Liver (tissue), 9 donors: Measurements from ENCODE around the gene KDM1B. TPM values are rescaled to one million over a fixed set of nuclear protein-coding genes. Genes with fewer than 3 reads are reported as not detected.
A peak's percentile ranks its signal among the peaks of the same experiment; 100 is the strongest.

Source experiments
- DNase-seq: peaks from one replicate; pipeline ENCODE4 v3.0.0-alpha.2; 2017; ENCODE audit warnings: low spot score
- H3K27ac ChIP-seq, 2 donors: one replicate each; pipeline ENCODE4 v1.7.0; 2013; ENCODE audit warnings: inconsistent platforms in 2 of 2, low read length in 2 of 2, control low read depth in 1 of 2, low read depth in 1 of 2, mild to moderate bottlenecking in 1 of 2
- H3K27me3 ChIP-seq, 4 donors: one replicate each; pipeline versions ENCODE4 v1.6.1 to v1.7.0; 2013; ENCODE audit warnings: low read length in 3 of 4, inconsistent platforms in 1 of 4, mild to moderate bottlenecking in 1 of 4, moderate library complexity in 1 of 4; ENCODE audit not compliant: control insufficient read depth in 4 of 4, insufficient read depth in 4 of 4
- H3K36me3 ChIP-seq, 4 donors: one replicate each; pipeline versions ENCODE4 v1.6.1 to v1.7.0; 2013; ENCODE audit warnings: low read length in 3 of 4, mild to moderate bottlenecking in 3 of 4, low read depth in 1 of 4, moderate library complexity in 1 of 4; ENCODE audit not compliant: control insufficient read depth in 4 of 4, insufficient read depth in 3 of 4
- H3K4me1 ChIP-seq, 4 donors: one replicate each; pipeline versions ENCODE4 v1.6.1 to v1.7.0; 2013; ENCODE audit warnings: low read length in 3 of 4, mild to moderate bottlenecking in 3 of 4, moderate library complexity in 1 of 4; ENCODE audit not compliant: control insufficient read depth in 4 of 4, insufficient read depth in 4 of 4
- H3K4me3 ChIP-seq, 3 donors: one replicate each; pipeline versions ENCODE4 v1.6.1 to v1.7.0; 2013; ENCODE audit warnings: low read length in 3 of 3, control low read depth in 1 of 3, low read depth in 1 of 3, mild to moderate bottlenecking in 1 of 3
- H3K9ac ChIP-seq, 2 donors: one replicate each; pipeline ENCODE4 v1.7.0; 2013; ENCODE audit warnings: low read length in 2 of 2, mild to moderate bottlenecking in 2 of 2, moderate library complexity in 2 of 2, control low read depth in 1 of 2, low read depth in 1 of 2
- H3K9me3 ChIP-seq, 4 donors: one replicate each; pipeline versions ENCODE4 v1.6.1 to v1.7.0; 2013; ENCODE audit warnings: low read length in 3 of 4; ENCODE audit not compliant: control insufficient read depth in 4 of 4
- ATF3 ChIP-seq: IDR thresholded peaks from 2 replicates; pipeline ENCODE4 v1.6.1; 2016; ENCODE audit warnings: antibody characterized with exemption
- EGR1 ChIP-seq, 2 donors: IDR thresholded peaks; 2 replicates each; pipeline ENCODE4 v1.6.1; 2016 to 2018; ENCODE audit warnings: antibody characterized with exemption in 2 of 2, low read depth in 2 of 2
- FOXA1 ChIP-seq: IDR thresholded peaks from 2 replicates; pipeline ENCODE4 v1.6.1; 2016; ENCODE audit warnings: antibody characterized with exemption
- FOXA2 ChIP-seq: IDR thresholded peaks from 2 replicates; pipeline ENCODE4 v1.6.1; 2016; ENCODE audit warnings: antibody characterized with exemption
- HNF4A ChIP-seq, 2 donors: conservative IDR thresholded peaks; 2 replicates each; pipeline ENCODE4 v1.6.1; 2016; ENCODE audit warnings: antibody characterized with exemption in 2 of 2, mild to moderate bottlenecking in 2 of 2
- NR2F2 ChIP-seq: IDR thresholded peaks from 2 replicates; pipeline ENCODE4 v1.6.1; 2016; ENCODE audit warnings: antibody characterized with exemption
- RAD21 ChIP-seq, 2 donors: IDR thresholded peaks; 2 replicates each; pipeline ENCODE4 v1.6.1; 2016; ENCODE audit warnings: antibody characterized with exemption in 2 of 2, mild to moderate bottlenecking in 2 of 2
- RXRA ChIP-seq, 2 donors: IDR thresholded peaks; 2 replicates each; pipeline ENCODE4 v1.6.1; 2017 to 2018; ENCODE audit warnings: antibody characterized with exemption in 2 of 2, mild to moderate bottlenecking in 1 of 2
- ZBTB33 ChIP-seq: IDR thresholded peaks from 2 replicates; pipeline ENCODE4 v1.6.1; 2016; ENCODE audit warnings: antibody characterized with exemption
- WGBS: extraction: QIAGEN DNeasy Blood & Tissue Kit; methylation state at CpG from one replicate; pipeline ENCODE4 v1.1.7; 2013; 5-methylcytosine and 5-hydroxymethylcytosine counted together
- polyA plus RNA-seq, 2 donors: library from polyadenylated mRNA; stranded (reverse) in 1 of 2; unstranded in 1 of 2; fragments of 200-250 nt in 1 of 2; fragments of >200 nt in 1 of 2; fragmentation: Nextera tagmentation in 1 of 2; extraction: Ambion mirVana in 1 of 2; gene quantifications; one replicate each; pipeline versions ENCODE4 v1.2.1 to v1.2.3, GENCODE V29; 2013 to 2015
- total RNA-seq, 2 donors: library from RNA; depleted of rRNA; stranded (reverse); fragments of >200 nt; gene quantifications; one replicate each; pipeline ENCODE4 v1.2.3, GENCODE V29; 2014
- TF ChIP-seq, protein P1 (sequence below): IDR thresholded peaks from 2 replicates; pipeline ENCODE4 v1.6.1; 2016; ENCODE audit warnings: antibody characterized with exemption, mild to moderate bottlenecking
- TF ChIP-seq, protein P2 (sequence below): IDR thresholded peaks from 2 replicates; pipeline ENCODE4 v1.6.1; 2016; ENCODE audit warnings: antibody characterized with exemption
- TF ChIP-seq, protein P3 (sequence below): fragments of 150-350 bp; IDR thresholded peaks from 2 replicates; pipeline ENCODE4 v1.5.1; 2017; ENCODE audit warnings: improper control_type of control experiment, low read depth, low read length; ENCODE audit not compliant: missing input control
- donor health status: healthy.
- donor health status: healthy.
- donor health status: healthy.
- donor health status: healthy.
- donor health status: healthy.

KDM1B gene
- total and polyA plus RNA-seq, 4 donors = 1.6 to 10.2 (median 6.7) TPM

DNA sequence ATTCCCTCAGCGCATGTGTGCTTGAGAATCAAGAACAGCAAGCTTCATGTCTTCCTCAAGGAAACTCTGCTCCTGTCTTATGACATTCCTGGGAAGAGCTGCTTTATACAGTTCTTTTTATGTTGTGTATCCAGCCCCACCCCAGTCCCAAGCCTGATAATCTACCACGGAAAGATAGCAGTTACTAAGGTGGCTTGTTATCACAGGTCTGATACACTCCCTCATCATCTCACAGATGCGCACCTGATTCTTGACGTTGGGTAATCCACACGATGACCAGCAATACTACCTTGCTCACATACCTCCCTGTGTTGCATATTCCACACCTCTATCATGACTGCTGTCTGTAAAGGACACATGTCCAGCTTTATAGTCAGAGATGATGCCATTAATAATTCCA lies 36.0 kb upstream of the KDM1B start:
- 77% methylated on average over 5 of the region's 5 CpGs for WGBS
- Histone ChIP-seq H3K36me3 (no peaks in the 10 kb centered on the region), H3K27ac (no peak overlapping the region), H3K9ac (no peak overlapping the region), H3K4me3 (no peak overlapping the region), H3K9me3 (no peaks in the 10 kb centered on the region), H3K27me3 (no peaks in the 10 kb centered on the region), H3K4me1 (peaks cover 0 to 12% (median 6%) of the 10 kb centered on the region in 4 donors)
- no peak for DNase-seq
- TF ChIP-seq FOXA2 (no peak), ZBTB33 (no peak), RXRA (IDR thresholded peaks at IDR 0.05) (no peak), HNF4A (conservative IDR thresholded peaks at IDR 0.05) (no peak), RAD21 (IDR thresholded peaks at IDR 0.05) (no peak), FOXA1 (no peak), NR2F2 (no peak)
- TF ChIP-seq, protein P1, sequence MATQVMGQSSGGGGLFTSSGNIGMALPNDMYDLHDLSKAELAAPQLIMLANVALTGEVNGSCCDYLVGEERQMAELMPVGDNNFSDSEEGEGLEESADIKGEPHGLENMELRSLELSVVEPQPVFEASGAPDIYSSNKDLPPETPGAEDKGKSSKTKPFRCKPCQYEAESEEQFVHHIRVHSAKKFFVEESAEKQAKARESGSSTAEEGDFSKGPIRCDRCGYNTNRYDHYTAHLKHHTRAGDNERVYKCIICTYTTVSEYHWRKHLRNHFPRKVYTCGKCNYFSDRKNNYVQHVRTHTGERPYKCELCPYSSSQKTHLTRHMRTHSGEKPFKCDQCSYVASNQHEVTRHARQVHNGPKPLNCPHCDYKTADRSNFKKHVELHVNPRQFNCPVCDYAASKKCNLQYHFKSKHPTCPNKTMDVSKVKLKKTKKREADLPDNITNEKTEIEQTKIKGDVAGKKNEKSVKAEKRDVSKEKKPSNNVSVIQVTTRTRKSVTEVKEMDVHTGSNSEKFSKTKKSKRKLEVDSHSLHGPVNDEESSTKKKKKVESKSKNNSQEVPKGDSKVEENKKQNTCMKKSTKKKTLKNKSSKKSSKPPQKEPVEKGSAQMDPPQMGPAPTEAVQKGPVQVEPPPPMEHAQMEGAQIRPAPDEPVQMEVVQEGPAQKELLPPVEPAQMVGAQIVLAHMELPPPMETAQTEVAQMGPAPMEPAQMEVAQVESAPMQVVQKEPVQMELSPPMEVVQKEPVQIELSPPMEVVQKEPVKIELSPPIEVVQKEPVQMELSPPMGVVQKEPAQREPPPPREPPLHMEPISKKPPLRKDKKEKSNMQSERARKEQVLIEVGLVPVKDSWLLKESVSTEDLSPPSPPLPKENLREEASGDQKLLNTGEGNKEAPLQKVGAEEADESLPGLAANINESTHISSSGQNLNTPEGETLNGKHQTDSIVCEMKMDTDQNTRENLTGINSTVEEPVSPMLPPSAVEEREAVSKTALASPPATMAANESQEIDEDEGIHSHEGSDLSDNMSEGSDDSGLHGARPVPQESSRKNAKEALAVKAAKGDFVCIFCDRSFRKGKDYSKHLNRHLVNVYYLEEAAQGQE = no peak
- TF ChIP-seq, protein P2, sequence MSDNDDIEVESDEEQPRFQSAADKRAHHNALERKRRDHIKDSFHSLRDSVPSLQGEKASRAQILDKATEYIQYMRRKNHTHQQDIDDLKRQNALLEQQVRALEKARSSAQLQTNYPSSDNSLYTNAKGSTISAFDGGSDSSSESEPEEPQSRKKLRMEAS = no peak

DNA sequence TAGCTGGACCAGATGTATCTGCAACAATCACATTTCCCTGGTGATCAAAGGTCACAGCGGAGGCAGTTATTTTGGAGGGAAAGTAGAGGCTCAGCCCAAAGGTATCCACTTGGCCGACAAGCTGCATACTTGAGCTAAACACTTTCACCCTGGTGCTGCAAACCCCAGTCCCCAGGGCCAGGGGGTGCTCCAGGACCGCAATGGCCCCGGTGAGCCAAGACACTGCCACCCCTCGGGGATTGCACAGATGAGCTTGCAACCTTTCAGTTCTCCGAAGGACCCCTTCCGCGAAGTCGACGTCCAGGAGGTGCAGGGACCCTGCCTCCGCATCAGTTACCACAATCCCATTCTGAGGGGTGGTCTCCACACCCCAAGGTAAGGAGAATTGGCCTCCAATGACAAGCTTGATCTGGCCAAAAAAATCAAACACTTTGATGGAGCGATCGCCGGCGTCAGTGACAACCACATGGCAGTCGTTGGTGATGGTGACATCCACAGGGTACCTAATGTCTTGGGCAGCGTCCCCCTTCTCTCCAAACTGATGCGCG lies 33.6 kb upstream of the KDM1B start:
- no peak overlapping the region for H3K9ac ChIP-seq
- TF ChIP-seq, protein P3, sequence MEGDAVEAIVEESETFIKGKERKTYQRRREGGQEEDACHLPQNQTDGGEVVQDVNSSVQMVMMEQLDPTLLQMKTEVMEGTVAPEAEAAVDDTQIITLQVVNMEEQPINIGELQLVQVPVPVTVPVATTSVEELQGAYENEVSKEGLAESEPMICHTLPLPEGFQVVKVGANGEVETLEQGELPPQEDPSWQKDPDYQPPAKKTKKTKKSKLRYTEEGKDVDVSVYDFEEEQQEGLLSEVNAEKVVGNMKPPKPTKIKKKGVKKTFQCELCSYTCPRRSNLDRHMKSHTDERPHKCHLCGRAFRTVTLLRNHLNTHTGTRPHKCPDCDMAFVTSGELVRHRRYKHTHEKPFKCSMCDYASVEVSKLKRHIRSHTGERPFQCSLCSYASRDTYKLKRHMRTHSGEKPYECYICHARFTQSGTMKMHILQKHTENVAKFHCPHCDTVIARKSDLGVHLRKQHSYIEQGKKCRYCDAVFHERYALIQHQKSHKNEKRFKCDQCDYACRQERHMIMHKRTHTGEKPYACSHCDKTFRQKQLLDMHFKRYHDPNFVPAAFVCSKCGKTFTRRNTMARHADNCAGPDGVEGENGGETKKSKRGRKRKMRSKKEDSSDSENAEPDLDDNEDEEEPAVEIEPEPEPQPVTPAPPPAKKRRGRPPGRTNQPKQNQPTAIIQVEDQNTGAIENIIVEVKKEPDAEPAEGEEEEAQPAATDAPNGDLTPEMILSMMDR = no peak
- TF ChIP-seq EGR1 (IDR thresholded peaks at IDR 0.05; ENCODE audit: low read depth in 2 of 2) (no peak), ATF3 (no peak)
- H3K36me3 ChIP-seq = no peaks in the 10 kb centered on the region
- no peaks in the 10 kb centered on the region for H3K9me3 ChIP-seq
- peaks cover 0 to 12% (median 6%) of the 10 kb centered on the region in 4 donors for H3K4me1 ChIP-seq
- no peak for DNase-seq
- no peaks in the 10 kb centered on the region for H3K27me3 ChIP-seq
- WGBS = 82% methylated on average over 19 of the region's 19 CpGs
- H3K4me3 ChIP-seq = peak overlapping the region in 1 of 3 donors; percentile 54
- H3K27ac ChIP-seq = no peak overlapping the region
